M059J (cell line): ENCODE data around the gene SHROOM3. TPM values are rescaled to one million over a fixed set of nuclear protein-coding genes. Genes with fewer than 3 reads are reported as not detected.

Experiments
- DNase-seq: peaks from one replicate; pipeline ENCODE4 v3.0.0-alpha.2; 2012; ENCODE audit warnings: low read depth
- total RNA-seq: library from RNA; depleted of rRNA; stranded (reverse); fragments of >200 nt; shearing (Covaris generic); gene quantifications from 2 replicates; pipeline ENCODE4 v1.2.3, GENCODE V29; 2014

The SHROOM3 gene
- total RNA-seq, 1 experiment from 2014 or later, result 15.7 TPM

- no peak for DNase-seq
These were observed 310.2 kb downstream of the SHROOM3 start for GRCh38 chr4:76745240-76745639.

- peak; percentile 21 for DNase-seq
These were observed 312.5 kb downstream of the SHROOM3 start for GRCh38 chr4:76747563-76747962.

GRCh38 chr4:76748649-76749048 is 313.6 kb downstream of the SHROOM3 start:
- peak; percentile 50 for DNase-seq

GRCh38 chr4:76749355-76749754 is 314.3 kb downstream of the SHROOM3 start:
- no peak for DNase-seq

- DNase-seq, result no peak
These were observed 315.7 kb downstream of the SHROOM3 start for GRCh38 chr4:76750716-76751115.

GRCh38 chr4:76751612-76752343 is 316.7 kb downstream of the SHROOM3 start:
- DNase-seq, result no peak

GRCh38 chr4:76752861-76753501 is 318.0 kb downstream of the SHROOM3 start:
- DNase-seq, result peak; percentile 95

GRCh38 chr4:76753814-76754213 is 318.8 kb downstream of the SHROOM3 start:
- peak; percentile 90 for DNase-seq

GRCh38 chr4:76754439-76754838 is 319.4 kb downstream of the SHROOM3 start:
- no peak for DNase-seq

- no peak for DNase-seq
These were observed 320.7 kb downstream of the SHROOM3 start for GRCh38 chr4:76755756-76756155.

GRCh38 chr4:76756416-76756815 is 321.4 kb downstream of the SHROOM3 start:
- DNase-seq, result no peak

- DNase-seq, result no peak
These were observed 322.4 kb downstream of the SHROOM3 start for GRCh38 chr4:76757418-76757939.

GRCh38 chr4:76758290-76758882 is 323.4 kb downstream of the SHROOM3 start:
- DNase-seq, result peak; percentile 75

GRCh38 chr4:76758996-76759395 is 324.0 kb downstream of the SHROOM3 start:
- DNase-seq, result no peak

- no peak for DNase-seq
These were observed 325.2 kb downstream of the SHROOM3 start for GRCh38 chr4:76760193-76760592.

GRCh38 chr4:76762137-76763130 is 327.4 kb downstream of the SHROOM3 start:
- DNase-seq, result no peak

GRCh38 chr4:76764251-76764650 is 329.2 kb downstream of the SHROOM3 start:
- DNase-seq, result peak; percentile 20

- DNase-seq, result no peak
These were observed 330.6 kb downstream of the SHROOM3 start for GRCh38 chr4:76765473-76766183.

GRCh38 chr4:76767983-76768382 is 333.0 kb downstream of the SHROOM3 start:
- no peak for DNase-seq

- DNase-seq, result peak; percentile 72
These were observed 337.6 kb downstream of the SHROOM3 start for GRCh38 chr4:76772498-76773106.
